ENCODE measurements around the gene FAM171A1. TPM values are rescaled to one million over a fixed set of nuclear protein-coding genes. Genes with fewer than 3 reads are reported as not detected.

The FAM171A1 gene
- total and polyA plus RNA-seq, 2 experiments from 2014 or later, result 38.9 to 41.5 TPM

- no peaks in the 10 kb centered on the region for H3K4me1 ChIP-seq (ENCODE audit: low read depth)
These were observed 18.9 kb downstream of the FAM171A1 start for GRCh38 chr10:15352201-15352600.

GRCh38 chr10:15351099-15351820 lies 19.8 kb downstream of the FAM171A1 start:
- no peak overlapping the region for H3K4me3 ChIP-seq
- no peak for TF ChIP-seq CTCF (IDR thresholded peaks at IDR 0.05; ENCODE audit: low read depth, low read length)
- DNase-seq (ENCODE audit: low read depth in 1 of 2, low spot score in 1 of 2), result no peak

More at GRCh38 chr10:15352201-15352600, 18.9 kb downstream of the FAM171A1 start:
- no peak overlapping the region for H3K4me3 ChIP-seq
- no peak for TF ChIP-seq CTCF (IDR thresholded peaks at IDR 0.05; ENCODE audit: low read depth, low read length)
- H3K9me3 ChIP-seq (ENCODE audit: low read depth), result no peaks in the 10 kb centered on the region
- no peak overlapping the region for H3K27ac ChIP-seq
- no peaks in the 10 kb centered on the region for H3K27me3 ChIP-seq
- H3K36me3 ChIP-seq, result no peaks in the 10 kb centered on the region
- no peak for DNase-seq (ENCODE audit: low read depth in 1 of 2, low spot score in 1 of 2)

GRCh38 chr10:15349112-15349511 lies 22.0 kb downstream of the FAM171A1 start:
- no peak for TF ChIP-seq CTCF (IDR thresholded peaks at IDR 0.05; ENCODE audit: low read depth, low read length)
- H3K4me3 ChIP-seq, result no peak overlapping the region

More at GRCh38 chr10:15351099-15351820, 19.8 kb downstream of the FAM171A1 start:
- no peaks in the 10 kb centered on the region for H3K27me3 ChIP-seq
- no peaks in the 10 kb centered on the region for H3K36me3 ChIP-seq
- no peak overlapping the region for H3K27ac ChIP-seq
- H3K9me3 ChIP-seq (ENCODE audit: low read depth), result no peaks in the 10 kb centered on the region
- H3K4me1 ChIP-seq (ENCODE audit: low read depth), result peaks cover 5% of the 10 kb centered on the region

GRCh38 chr10:15348579-15348978 lies 22.5 kb downstream of the FAM171A1 start:
- peak in 1 of 2 donors; percentile 67 for DNase-seq (ENCODE audit: low read depth in 1 of 2, low spot score in 1 of 2)
- no peak overlapping the region for H3K27ac ChIP-seq
- H3K36me3 ChIP-seq, result no peaks in the 10 kb centered on the region
- peaks cover 5% of the 10 kb centered on the region for H3K4me1 ChIP-seq (ENCODE audit: low read depth)
- no peaks in the 10 kb centered on the region for H3K27me3 ChIP-seq
- no peak overlapping the region for H3K4me3 ChIP-seq
- no peak for TF ChIP-seq CTCF (IDR thresholded peaks at IDR 0.05; ENCODE audit: low read depth, low read length)
- H3K9me3 ChIP-seq (ENCODE audit: low read depth), result no peaks in the 10 kb centered on the region

More at GRCh38 chr10:15349112-15349511, 22.0 kb downstream of the FAM171A1 start:
- peaks cover 5% of the 10 kb centered on the region for H3K4me1 ChIP-seq (ENCODE audit: low read depth)
- no peaks in the 10 kb centered on the region for H3K27me3 ChIP-seq
- no peaks in the 10 kb centered on the region for H3K36me3 ChIP-seq
- H3K27ac ChIP-seq, result no peak overlapping the region
- no peaks in the 10 kb centered on the region for H3K9me3 ChIP-seq (ENCODE audit: low read depth)
- no peak for DNase-seq (ENCODE audit: low read depth in 1 of 2, low spot score in 1 of 2)

- Histone ChIP-seq H3K4me1 (ENCODE audit: low read depth) (peaks cover 5% of the 10 kb centered on the region), H3K27me3 (no peaks in the 10 kb centered on the region), H3K4me3 (no peak overlapping the region), H3K27ac (no peak overlapping the region), H3K36me3 (no peaks in the 10 kb centered on the region), H3K9me3 (ENCODE audit: low read depth) (no peaks in the 10 kb centered on the region)
- DNase-seq (ENCODE audit: low read depth in 1 of 2, low spot score in 1 of 2), result no peak
- TF ChIP-seq CTCF (IDR thresholded peaks at IDR 0.05; ENCODE audit: low read depth, low read length), result no peak
These were observed 23.9 kb downstream of the FAM171A1 start for GRCh38 chr10:15347150-15347549.
